NCI-H2107 treated with DMSO at 0.1 percent for 48 hours (cell line): ENCODE data around the gene AP3B2.

ENCODE experiments used
- DNase-seq: peaks from one replicate; lab custom pipeline; 2025; ENCODE audit not compliant: unreplicated experiment; lab: John Stamatoyannopoulos, UW

The AP3B2 gene

DNA sequence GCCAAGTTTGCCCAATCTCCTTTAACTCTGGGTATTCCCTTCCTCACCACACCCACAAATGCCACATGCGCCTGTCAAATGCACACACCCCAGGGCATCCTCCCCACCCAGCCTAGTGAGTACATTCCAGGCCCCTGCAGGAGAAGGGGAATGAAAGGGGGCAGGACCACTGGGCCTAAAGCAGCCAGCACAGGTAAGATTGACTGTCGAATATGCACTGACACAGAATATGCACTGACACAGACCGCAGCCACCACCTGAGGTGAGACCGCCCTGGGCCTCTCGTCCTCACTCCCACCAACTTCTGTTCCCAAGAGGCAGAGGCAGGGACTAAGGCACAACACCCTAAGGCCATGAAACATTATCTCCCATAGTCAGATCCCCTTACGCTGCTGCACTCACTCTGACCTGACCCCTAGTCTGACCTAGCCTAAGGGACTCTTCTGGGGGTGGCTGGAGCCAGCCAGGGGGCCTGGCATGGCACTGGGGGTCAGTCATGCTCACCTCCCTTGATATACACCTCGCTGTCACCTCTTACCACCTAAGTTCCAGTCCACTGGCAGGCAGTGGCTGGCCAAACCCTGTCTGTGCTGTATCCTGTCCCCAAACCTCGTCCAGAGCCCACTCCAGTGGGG is 10.8 kb downstream of the AP3B2 start:
- DNase-seq: no peak

DNA sequence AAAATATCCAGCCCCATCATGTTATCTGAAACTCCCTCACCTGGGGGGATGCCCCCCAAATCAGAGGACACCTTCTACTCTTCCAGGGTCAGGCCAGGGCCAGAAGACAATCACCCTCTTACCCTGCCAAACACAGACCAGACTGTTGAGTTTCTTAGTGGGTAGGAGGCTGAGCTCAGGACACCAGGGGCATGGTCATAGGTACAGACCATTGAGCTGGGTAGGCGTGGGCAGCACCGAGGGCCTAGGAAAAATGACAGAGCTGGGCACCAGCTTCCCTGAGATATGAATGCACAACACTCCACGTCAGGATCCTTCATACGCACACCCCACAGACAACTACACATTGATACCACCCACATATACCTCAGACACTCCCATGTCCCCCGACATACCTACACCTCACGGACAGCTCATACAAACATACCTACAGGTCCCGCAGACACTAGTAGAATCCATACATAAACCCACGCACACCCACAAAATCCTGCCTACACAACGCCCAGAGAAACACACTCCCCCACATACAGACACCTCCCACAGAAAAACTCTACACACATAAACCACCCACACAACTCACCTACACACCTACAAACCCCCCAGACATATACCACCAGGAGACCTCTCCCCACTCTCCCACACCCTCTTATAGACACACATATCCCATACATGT is 11.8 kb downstream of the AP3B2 start:
- DNase-seq: no peak

DNA sequence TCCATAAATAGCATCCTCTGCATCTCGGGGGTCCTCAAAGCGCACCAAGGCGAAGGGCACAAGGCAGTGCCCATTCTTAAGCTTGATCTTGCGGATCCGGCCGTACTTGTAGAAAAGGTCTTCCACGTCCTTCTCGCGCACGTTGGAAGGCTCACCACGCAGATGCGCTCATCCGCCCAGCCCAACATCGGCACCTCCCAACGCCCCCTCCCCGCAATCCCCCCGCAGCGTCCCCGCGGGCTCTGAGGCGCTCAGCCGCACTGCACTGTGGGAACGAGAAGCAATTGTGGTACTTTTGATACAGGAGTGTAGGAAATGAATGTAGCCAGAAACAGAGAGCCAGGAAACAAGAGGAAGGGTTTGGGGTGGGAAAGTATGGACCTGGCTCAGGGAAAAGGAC is 17.5 kb downstream of the AP3B2 start:
- DNase-seq: no peak

DNA sequence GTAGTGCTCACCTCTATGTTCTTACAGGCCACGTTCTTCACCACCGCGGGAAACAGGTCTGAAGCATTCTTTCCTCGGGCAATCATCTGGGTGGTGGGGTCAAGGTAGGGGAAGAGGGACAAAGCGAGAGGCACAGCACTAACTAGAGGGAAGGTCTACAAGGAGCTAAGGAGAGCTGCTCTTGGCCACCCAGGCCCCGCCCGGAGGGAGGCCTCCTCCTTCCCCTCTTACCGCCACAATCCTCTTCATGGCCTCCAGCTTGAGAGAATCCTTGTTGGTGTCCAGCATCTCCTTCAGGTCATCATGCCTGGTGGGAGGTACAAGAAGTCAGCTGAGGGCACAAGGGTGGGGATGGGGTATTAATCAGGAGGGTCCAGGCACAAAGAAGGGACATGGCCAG is 20.5 kb downstream of the AP3B2 start:
- no peak for DNase-seq

DNA sequence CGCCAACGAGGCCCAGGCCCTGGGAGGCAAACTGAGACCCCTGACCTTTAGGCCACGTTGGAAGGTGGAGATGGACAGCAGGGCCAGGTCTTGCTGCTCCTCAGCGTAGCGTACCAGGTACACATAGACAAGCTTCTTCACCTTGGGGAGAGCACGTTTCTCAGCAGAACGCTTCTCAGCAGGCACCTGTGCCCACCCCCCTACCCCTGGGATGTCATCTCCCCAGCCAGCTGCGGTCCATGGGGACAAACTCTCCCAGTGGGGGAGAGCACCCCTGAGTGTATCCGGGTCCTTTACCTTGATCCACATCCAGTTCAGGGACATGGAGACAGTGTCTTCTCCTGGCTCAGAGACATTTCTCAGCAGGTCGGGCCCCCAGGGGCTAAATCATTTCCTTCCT is 21.0 kb downstream of the AP3B2 start:
- no peak for DNase-seq

DNA sequence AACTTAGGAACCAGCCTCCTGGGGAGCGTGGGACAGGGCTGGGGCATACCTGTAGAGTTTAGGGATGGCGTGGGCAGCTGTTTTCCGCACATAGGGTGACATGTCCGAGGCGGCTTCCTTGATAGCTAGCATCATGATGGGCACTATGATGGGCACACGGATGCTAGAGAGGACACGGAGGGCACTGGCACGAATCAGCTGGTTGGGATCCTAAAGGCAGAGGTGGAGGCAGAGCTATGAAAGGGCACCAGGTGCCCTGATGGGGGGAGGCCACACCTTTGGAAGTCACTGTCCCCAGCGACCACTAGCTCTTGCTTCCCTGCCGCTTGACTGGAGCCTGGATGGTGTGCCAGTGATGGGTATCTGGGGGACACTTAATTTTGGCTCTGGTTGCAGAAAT is 28.3 kb downstream of the AP3B2 start:
- no peak for DNase-seq

DNA sequence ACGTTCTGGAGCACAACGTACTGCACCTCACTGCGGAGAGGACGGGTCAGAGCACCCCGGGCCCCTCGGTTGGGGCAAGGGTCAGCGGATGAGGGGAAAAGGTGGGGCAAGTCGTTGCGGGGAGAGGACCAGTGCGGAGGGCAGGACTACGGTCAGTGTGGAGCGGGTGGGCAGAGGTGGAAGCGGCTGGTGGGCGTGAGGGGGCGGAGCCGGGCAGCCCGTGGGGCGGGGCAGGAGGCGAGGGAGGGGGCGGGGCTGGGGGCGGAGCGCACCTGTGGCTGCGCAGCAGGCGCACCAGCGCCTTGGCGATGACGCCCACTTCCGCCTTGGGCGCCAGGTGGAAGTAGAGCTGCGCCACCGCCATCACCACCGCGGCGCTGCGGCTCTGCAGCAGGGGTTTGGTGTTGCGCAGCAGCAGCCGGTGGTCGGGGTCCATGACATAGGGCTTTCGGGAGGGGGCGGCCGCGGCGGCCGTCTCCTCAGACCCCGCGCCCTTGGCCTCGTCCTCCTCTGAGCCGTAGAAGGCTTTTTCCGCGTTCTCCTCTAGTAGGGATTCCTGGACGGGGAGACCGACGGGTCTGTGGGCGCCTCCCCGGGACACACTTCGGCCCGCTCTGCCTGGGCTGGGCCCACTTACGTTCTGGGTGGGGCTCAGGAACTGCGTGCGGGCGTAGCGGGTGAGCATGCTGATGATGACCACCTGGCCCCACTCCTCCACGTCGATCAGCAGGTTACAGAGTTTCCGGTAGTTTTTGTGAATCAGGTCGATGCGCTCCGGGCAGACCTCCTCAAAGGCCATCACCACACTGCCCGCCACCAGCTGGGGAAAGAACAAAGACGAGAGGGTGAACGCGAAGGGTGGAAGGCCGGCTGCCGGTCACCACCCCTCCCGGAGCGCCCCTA is 29.2 kb downstream of the AP3B2 start:
- DNase-seq: peak; percentile 6

DNA sequence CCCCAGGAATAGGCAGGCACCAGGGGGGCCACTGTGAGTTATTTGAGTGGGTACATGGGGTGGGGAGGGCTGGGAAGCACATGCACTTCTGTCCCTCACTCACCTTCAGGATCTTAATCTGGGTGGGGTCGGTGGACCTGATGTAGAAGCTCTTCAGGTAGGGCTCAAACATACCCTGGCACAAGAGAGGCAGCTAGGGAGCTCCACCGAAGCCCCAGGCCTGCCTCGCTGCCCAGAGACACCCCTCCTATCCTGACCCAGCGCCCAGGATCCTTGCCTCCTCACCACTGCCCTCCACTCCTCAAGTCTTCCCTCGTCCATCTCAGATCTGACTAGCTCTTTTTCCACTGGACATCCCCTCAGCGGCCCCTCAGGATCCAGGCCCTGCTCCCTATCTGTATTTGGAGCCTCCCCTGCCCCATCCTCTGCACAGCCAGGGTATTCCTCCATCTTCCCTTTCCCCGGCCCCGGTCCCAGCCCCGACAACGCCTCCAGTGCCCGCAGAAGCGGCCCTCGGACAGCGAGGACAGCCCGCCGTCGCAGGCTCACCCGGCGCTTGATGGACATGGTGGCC is 30.0 kb downstream of the AP3B2 start:
- DNase-seq: no peak

DNA sequence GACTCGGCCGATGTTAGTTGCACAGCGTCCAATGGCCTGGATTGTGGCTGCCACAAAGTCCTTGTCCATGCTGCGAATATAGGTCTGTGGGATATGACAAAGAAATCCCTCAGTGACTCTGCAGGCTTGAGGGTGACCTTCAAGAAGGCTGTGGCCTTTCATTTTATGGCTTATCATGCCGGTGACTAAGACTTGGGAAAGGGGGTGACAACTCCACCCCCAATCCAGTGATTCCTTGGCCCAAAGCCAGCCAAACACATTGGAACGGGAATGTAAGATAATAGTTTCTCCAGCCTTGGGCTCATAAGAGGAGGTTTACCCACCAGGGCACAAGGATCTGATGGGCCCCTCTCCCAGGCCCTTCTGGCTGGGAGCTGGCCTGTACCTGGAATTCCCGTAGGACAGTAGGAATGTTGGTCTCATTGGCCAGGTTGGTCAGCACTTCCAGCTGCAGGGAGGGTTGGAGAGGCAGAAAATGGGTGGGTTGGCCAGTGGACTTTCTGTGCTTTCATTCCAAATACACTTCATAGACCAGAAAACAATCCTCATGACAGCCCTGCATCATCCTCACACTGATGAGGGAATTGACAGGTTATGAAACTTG is 31.9 kb downstream of the AP3B2 start:
- DNase-seq: no peak

DNA sequence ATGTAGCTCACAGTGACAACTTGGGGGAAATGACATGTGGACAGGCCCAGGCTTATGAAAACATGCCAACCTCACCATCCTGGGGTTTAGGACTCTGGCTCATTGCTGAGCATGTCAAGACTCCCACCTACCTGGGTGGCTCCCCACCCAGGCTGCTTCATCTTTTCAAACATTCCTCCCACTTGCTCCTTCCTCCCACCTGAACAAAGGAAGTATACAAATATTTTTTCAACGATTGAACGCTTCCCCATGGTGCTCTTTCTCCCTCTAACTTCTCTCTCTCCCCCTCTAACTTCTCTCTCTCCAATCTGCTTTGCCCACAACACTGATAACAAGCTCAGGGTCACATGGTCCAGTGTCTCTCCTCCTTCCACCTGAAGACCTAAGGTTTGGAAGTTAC is 34.8 kb downstream of the AP3B2 start:
- DNase-seq: no peak

DNA sequence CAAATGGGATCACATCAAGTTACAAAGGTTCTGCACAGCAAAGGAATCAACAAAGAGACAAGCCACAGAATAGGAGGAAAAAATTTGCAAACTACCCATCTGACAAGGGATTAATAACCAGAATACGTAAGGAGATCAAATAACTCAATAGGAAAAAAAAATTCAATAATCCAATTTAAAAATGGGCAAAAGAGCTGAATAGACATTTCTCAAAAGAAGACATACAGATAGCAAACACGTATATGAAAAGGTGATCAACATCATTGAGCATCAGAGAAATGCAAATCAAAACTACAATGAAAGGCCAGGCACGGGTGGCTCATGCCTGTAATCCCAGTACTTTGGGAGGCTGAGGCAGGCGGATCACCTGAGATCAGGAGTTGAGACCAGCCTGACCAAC is 39.0 kb downstream of the AP3B2 start:
- no peak for DNase-seq

DNA sequence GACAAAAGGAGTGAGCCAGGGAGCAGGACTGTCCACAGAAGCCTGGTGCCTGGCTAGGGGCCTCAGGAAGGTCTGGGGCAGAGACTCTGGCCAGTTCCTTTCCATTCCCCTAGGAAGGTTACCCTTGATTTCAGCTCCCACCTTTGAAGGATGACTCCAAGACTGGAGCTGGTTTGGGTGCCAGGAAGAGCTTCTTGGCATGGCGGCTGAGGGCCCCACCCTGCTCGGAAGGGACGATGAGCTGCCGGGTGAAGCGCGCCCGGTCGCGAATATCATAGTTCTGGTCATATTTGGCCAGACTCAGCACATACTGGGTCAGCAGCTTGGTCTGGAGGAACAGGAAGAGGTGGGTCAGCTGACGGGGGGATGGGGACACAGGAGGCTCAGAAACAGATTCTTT is 43.1 kb downstream of the AP3B2 start:
- no peak for DNase-seq

DNA sequence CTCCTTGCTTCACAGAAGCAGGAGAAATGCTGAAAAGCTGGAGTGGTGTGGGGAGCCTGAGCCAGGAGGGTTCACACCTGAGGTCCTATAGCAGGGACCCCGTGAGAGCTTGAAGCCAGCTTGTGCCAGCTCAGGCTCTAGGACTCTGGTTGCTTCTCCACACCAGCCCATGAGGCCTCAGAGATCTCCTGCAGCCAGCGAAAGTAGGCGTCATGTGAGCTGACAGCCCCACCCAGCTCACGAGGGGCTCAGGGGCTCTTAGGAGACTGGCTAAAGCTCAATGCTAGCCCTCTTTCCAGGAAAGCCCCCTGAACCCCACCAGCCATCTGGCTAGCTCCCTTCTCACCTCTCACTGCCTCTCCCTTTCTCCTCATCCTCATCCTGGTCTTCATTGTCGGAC is 45.7 kb downstream of the AP3B2 start:
- no peak for DNase-seq

DNA sequence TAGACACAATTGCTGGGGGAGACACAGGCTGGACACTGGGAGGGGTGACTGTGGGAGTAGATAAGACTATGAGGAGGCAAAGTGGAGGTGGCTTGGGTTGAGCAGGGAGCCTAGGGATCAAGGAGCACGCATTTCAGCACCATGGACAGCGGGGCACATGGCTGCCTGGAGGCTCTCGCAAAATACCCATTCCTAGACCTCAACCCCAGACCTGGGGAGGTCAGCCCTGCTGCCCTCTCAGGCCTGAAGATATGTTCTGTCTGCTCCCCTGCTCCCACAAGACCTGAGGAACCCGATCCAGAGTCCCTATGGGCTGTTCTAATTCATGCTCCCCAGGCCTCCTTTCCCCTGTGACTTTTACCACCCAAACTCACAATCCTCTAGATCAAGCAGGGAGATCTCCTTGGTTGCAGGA is 46.5 kb downstream of the AP3B2 start:
- DNase-seq: no peak

DNA sequence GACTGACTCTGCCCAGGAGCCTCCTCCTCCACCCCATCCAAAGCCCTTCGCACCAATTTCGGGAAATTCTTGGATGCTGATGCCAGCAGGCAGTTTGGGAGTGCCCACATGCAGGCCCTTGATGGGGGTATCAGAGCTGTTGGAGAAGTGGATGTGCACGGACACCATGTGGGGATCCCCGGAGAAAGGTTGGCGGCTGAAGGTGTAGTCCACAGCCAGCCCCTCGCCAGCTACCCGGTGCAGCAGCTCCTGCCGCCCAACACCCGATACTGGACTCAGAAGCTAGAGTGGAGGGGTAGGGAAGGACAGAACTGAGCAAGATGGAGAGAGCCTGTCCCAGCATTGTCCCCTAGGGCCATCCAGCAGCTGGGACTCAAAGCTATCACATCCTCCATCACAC is 47.0 kb downstream of the AP3B2 start:
- DNase-seq: no peak

DNA sequence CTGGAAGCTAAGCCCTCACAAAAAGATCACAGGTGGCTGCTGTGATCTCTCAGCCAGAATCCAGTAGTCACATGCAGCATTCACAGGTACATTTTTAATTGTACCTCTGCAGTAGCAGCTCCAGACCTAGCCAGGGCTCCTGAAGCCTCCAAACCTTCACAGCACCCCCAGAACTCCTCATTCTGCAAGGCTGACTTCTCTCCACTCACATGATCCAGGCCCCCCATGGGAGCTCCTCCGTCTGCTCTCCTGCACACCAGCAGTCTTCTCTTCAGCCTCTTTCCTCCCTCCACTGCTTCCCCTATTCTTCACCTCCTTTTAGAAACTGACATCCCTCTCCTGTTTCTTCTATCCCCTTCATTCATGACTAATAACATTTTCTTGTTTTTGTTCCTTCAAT is 49.3 kb downstream of the AP3B2 start:
- DNase-seq: no peak

DNA sequence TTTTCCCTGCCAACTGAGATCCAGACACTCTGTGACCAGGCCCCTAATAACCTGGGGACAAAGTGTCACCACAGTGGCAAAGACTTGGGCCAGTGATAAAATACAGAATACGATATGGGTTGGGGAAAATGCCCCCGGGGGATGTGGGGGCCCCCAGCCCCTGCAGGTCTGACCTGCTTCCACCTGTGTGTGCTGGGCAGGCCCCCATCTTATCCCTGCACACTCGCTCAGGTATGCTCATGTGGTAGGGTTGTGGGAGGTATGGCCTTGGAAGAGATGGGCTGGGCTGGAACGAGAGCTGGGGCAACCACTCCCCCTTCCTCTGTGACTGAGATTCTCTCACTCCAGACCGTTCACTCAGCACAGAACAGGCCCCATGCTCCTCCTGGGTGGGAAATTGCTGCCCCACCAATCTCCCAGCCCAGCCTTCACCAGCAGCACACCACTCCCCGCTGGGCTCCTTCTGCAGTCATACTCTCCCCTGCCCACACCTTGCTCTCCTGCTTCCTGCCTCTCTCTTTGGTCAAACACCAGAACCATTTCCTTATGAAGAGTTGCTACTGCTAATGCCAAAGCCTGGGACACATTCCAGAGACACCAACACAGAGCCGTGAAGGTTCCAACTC is 52.9 kb downstream of the AP3B2 start:
- DNase-seq: no peak

DNA sequence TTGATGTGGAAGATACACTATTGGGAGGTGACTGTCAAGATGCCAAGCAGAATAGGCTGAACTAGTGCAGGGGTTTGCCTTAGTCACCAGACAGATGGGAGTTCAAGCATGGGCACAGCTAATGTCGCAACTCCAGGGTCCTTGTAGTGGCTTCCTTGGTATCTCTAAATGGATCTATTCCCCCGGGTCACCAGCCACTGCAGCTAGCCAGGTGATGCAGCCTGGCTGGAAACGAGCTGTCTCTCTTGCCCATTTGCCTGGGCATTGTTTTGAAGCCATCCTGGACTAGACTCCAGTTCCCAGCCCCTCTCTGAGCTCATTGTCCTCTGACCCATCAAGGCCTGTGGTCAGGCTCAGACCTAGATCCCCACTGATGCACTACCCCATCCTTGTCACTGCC is 54.1 kb downstream of the AP3B2 start:
- DNase-seq: no peak

DNA sequence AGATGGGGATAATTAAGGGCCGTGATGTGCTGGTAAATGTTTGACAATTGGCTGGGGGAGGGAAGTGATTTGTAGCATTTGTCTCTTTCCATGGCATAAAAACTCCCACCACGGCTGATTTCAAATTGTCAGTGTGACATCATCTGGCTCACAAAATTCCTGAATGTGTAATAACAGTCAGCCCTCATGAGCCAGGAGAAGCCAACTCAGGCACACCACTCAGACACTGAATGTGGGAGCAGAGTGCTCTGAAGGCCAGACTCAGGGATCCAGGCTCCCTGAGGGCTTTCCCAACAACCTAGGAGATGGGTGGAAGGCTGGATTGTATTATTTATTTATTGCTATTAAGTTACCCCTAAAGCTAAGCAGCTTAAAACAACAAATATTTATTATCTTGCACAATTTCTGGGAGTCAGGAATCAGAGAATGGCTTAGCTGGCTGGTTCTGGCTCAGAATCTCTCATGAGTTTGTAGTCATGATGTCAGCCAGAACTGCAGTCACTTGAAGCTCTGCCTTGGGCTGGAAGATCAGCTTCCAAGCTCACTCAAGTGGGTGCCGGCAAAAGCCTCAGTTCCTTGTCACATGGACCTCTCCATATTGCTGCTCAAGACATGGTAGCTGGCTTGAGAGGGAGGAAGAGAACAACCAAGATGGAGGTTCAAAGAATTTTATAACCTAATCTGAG is 56.0 kb downstream of the AP3B2 start:
- no peak for DNase-seq

DNA sequence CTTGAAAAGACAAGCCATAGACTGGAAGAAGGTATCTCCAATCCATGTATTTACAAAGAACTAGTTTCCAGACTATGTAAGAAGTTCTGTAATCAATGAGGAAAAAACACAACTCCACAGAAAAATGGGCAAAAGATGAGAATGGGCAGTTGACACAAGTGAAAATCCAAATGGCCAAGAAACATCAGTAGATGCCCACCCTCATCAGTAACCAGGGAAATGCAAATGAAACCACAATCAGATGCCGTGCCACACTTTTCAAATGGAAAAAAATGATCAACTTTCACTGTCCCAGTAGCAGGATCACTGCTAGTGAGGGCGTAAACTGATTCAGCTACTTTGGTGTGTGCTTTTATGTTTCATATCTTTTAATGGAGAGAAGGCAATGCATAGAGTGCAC is 58.0 kb downstream of the AP3B2 start:
- no peak for DNase-seq
